Measurements from ENCODE around the gene DOK6. TPM values are rescaled to one million over a fixed set of nuclear protein-coding genes. Genes with fewer than 3 reads are reported as not detected.

DOK6 gene
- total RNA-seq, 1 experiment from 2014 or later, result 4.1 TPM

DNA sequence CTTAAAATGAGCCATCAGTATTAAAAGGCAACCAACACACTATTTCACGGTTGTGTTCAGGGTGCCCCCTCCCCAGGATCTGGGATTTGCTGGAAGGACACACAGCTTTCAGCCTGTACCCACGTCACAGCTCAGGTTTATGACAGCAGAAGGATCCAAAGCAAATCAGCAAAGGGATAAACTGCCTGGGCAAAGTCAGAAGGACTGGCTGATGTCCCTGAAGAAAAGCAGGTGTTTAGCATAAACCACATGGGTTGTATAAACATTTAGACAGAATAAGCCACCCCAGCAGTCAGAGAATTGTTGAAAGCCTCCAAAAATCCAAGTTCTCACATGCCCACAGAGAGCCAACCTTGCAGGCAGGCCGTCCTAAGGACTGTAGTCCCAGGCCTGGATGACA lies 483.1 kb downstream of the DOK6 start:
- H3K27me3 Mint-ChIP-seq (ENCODE audit: low read depth), result no peaks in the 10 kb centered on the region
- TF ChIP-seq NR2C2 (CRISPR knock-in tag; IDR thresholded peaks at IDR 0.05), result no peak
- H3K4me3 Mint-ChIP-seq, result no peak overlapping the region
- peaks cover 36% of the 10 kb centered on the region for H3K4me1 Mint-ChIP-seq
- POLR2A ChIA-PET, result no interaction called here
- peaks cover 2% of the 10 kb centered on the region; the same call in 1 of the 2 replicates for H3K36me3 Mint-ChIP-seq
- H3K9me3 Mint-ChIP-seq, result peaks cover 9% of the 10 kb centered on the region
- CTCF ChIA-PET, result no interaction called here
- H3K27ac Mint-ChIP-seq, result no peak overlapping the region
- ATAC-seq, result no peak
- no peak for DNase-seq (ENCODE audit: low spot score)

DNA sequence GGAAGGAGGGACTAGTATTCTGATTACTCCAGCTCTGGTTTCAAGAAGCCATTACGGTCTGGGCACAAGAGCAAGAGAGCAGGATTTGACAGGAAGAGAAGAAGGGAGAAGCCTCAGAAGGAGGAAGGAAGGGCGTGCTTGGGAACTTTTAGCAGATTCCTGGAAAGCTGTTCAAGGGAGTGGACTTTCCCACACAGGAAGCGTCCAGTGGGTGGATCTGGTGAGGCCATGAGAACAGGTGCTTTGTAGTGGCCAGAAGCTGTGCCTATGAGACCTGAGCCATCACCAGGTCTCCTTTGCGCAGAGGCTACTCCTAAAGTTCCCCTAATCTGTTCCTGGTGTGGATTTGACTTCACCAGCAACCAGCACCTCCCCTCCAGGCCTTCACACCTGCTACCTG lies 484.7 kb downstream of the DOK6 start:
- TF ChIP-seq ELF4 (CRISPR knock-in tag; IDR thresholded peaks at IDR 0.05; ENCODE audit: low read depth), result no peak
- TF ChIP-seq, protein P1, sequence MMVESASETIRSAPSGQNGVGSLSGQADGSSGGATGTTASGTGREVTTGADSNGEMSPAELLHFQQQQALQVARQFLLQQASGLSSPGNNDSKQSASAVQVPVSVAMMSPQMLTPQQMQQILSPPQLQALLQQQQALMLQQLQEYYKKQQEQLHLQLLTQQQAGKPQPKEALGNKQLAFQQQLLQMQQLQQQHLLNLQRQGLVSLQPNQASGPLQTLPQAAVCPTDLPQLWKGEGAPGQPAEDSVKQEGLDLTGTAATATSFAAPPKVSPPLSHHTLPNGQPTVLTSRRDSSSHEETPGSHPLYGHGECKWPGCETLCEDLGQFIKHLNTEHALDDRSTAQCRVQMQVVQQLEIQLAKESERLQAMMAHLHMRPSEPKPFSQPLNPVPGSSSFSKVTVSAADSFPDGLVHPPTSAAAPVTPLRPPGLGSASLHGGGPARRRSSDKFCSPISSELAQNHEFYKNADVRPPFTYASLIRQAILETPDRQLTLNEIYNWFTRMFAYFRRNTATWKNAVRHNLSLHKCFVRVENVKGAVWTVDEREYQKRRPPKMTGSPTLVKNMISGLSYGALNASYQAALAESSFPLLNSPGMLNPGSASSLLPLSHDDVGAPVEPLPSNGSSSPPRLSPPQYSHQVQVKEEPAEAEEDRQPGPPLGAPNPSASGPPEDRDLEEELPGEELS (CRISPR knock-in tag; IDR thresholded peaks at IDR 0.05), result no peak
- TF ChIP-seq, protein P2, sequence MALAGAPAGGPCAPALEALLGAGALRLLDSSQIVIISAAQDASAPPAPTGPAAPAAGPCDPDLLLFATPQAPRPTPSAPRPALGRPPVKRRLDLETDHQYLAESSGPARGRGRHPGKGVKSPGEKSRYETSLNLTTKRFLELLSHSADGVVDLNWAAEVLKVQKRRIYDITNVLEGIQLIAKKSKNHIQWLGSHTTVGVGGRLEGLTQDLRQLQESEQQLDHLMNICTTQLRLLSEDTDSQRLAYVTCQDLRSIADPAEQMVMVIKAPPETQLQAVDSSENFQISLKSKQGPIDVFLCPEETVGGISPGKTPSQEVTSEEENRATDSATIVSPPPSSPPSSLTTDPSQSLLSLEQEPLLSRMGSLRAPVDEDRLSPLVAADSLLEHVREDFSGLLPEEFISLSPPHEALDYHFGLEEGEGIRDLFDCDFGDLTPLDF (CRISPR knock-in tag; IDR thresholded peaks at IDR 0.05), result no peak
- TF ChIP-seq, protein P3, sequence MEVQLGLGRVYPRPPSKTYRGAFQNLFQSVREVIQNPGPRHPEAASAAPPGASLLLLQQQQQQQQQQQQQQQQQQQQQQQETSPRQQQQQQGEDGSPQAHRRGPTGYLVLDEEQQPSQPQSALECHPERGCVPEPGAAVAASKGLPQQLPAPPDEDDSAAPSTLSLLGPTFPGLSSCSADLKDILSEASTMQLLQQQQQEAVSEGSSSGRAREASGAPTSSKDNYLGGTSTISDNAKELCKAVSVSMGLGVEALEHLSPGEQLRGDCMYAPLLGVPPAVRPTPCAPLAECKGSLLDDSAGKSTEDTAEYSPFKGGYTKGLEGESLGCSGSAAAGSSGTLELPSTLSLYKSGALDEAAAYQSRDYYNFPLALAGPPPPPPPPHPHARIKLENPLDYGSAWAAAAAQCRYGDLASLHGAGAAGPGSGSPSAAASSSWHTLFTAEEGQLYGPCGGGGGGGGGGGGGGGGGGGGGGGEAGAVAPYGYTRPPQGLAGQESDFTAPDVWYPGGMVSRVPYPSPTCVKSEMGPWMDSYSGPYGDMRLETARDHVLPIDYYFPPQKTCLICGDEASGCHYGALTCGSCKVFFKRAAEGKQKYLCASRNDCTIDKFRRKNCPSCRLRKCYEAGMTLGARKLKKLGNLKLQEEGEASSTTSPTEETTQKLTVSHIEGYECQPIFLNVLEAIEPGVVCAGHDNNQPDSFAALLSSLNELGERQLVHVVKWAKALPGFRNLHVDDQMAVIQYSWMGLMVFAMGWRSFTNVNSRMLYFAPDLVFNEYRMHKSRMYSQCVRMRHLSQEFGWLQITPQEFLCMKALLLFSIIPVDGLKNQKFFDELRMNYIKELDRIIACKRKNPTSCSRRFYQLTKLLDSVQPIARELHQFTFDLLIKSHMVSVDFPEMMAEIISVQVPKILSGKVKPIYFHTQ (CRISPR knock-in tag; IDR thresholded peaks at IDR 0.05), result no peak
- TF ChIP-seq FOXJ3 (CRISPR knock-in tag; IDR thresholded peaks at IDR 0.05; ENCODE audit: borderline replicate concordance), result no peak
- no peak for TF ChIP-seq TCF7 (CRISPR knock-in tag; IDR thresholded peaks at IDR 0.05; ENCODE audit: low read depth)
- TF ChIP-seq, protein P4, sequence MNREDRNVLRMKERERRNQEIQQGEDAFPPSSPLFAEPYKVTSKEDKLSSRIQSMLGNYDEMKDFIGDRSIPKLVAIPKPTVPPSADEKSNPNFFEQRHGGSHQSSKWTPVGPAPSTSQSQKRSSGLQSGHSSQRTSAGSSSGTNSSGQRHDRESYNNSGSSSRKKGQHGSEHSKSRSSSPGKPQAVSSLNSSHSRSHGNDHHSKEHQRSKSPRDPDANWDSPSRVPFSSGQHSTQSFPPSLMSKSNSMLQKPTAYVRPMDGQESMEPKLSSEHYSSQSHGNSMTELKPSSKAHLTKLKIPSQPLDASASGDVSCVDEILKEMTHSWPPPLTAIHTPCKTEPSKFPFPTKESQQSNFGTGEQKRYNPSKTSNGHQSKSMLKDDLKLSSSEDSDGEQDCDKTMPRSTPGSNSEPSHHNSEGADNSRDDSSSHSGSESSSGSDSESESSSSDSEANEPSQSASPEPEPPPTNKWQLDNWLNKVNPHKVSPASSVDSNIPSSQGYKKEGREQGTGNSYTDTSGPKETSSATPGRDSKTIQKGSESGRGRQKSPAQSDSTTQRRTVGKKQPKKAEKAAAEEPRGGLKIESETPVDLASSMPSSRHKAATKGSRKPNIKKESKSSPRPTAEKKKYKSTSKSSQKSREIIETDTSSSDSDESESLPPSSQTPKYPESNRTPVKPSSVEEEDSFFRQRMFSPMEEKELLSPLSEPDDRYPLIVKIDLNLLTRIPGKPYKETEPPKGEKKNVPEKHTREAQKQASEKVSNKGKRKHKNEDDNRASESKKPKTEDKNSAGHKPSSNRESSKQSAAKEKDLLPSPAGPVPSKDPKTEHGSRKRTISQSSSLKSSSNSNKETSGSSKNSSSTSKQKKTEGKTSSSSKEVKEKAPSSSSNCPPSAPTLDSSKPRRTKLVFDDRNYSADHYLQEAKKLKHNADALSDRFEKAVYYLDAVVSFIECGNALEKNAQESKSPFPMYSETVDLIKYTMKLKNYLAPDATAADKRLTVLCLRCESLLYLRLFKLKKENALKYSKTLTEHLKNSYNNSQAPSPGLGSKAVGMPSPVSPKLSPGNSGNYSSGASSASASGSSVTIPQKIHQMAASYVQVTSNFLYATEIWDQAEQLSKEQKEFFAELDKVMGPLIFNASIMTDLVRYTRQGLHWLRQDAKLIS (CRISPR knock-in tag; IDR thresholded peaks at IDR 0.05; ENCODE audit: borderline replicate concordance), result no peak
- no peak for TF ChIP-seq ZNF138 (CRISPR knock-in tag; conservative IDR thresholded peaks at IDR 0.05)
- TF ChIP-seq CBFB (CRISPR knock-in tag; IDR thresholded peaks at IDR 0.05; ENCODE audit: low read depth), result no peak
- no peak for TF ChIP-seq JAZF1 (CRISPR knock-in tag; IDR thresholded peaks at IDR 0.05)
- TF ChIP-seq, protein P5, sequence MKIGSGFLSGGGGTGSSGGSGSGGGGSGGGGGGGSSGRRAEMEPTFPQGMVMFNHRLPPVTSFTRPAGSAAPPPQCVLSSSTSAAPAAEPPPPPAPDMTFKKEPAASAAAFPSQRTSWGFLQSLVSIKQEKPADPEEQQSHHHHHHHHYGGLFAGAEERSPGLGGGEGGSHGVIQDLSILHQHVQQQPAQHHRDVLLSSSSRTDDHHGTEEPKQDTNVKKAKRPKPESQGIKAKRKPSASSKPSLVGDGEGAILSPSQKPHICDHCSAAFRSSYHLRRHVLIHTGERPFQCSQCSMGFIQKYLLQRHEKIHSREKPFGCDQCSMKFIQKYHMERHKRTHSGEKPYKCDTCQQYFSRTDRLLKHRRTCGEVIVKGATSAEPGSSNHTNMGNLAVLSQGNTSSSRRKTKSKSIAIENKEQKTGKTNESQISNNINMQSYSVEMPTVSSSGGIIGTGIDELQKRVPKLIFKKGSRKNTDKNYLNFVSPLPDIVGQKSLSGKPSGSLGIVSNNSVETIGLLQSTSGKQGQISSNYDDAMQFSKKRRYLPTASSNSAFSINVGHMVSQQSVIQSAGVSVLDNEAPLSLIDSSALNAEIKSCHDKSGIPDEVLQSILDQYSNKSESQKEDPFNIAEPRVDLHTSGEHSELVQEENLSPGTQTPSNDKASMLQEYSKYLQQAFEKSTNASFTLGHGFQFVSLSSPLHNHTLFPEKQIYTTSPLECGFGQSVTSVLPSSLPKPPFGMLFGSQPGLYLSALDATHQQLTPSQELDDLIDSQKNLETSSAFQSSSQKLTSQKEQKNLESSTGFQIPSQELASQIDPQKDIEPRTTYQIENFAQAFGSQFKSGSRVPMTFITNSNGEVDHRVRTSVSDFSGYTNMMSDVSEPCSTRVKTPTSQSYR (CRISPR knock-in tag; IDR thresholded peaks at IDR 0.05), result no peak
- no peak for TF ChIP-seq CREM (CRISPR knock-in tag; IDR thresholded peaks at IDR 0.05)
- no peak for TF ChIP-seq NR2C2 (CRISPR knock-in tag; IDR thresholded peaks at IDR 0.05)
- TF ChIP-seq SP1 (CRISPR knock-in tag; conservative IDR thresholded peaks at IDR 0.05), result no peak
- TF ChIP-seq, protein P6, sequence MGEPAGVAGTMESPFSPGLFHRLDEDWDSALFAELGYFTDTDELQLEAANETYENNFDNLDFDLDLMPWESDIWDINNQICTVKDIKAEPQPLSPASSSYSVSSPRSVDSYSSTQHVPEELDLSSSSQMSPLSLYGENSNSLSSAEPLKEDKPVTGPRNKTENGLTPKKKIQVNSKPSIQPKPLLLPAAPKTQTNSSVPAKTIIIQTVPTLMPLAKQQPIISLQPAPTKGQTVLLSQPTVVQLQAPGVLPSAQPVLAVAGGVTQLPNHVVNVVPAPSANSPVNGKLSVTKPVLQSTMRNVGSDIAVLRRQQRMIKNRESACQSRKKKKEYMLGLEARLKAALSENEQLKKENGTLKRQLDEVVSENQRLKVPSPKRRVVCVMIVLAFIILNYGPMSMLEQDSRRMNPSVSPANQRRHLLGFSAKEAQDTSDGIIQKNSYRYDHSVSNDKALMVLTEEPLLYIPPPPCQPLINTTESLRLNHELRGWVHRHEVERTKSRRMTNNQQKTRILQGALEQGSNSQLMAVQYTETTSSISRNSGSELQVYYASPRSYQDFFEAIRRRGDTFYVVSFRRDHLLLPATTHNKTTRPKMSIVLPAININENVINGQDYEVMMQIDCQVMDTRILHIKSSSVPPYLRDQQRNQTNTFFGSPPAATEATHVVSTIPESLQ (CRISPR knock-in tag; IDR thresholded peaks at IDR 0.05), result no peak
- TF ChIP-seq ZNF232 (CRISPR knock-in tag; IDR thresholded peaks at IDR 0.05), result no peak
- no peak for TF ChIP-seq EMX1 (CRISPR knock-in tag; IDR thresholded peaks at IDR 0.05)
- TF ChIP-seq ATF1 (CRISPR knock-in tag; IDR thresholded peaks at IDR 0.05), result no peak
- TF ChIP-seq, protein P7, sequence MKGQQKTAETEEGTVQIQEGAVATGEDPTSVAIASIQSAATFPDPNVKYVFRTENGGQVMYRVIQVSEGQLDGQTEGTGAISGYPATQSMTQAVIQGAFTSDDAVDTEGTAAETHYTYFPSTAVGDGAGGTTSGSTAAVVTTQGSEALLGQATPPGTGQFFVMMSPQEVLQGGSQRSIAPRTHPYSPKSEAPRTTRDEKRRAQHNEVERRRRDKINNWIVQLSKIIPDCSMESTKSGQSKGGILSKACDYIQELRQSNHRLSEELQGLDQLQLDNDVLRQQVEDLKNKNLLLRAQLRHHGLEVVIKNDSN (CRISPR knock-in tag; IDR thresholded peaks at IDR 0.05), result no peak
- ATAC-seq, result no peak
- H3K27ac Mint-ChIP-seq, result no peak overlapping the region

More for the DNA sequence above, 484.7 kb downstream of the DOK6 start:
- Mint-ChIP-seq H3K9me3 (no peaks in the 10 kb centered on the region), H3K4me1 (peaks cover 21% of the 10 kb centered on the region), H3K36me3 (no peaks in the 10 kb centered on the region), H3K4me3 (no peak overlapping the region), H3K27me3 (ENCODE audit: low read depth) (no peaks in the 10 kb centered on the region)
- ChIA-PET POLR2A (no interaction called here), CTCF (no interaction called here)
- DNase-seq (ENCODE audit: low spot score), result no peak

Data from WTC11 (cell line).